A549 (cell line): ENCODE results near the gene SEC16A. TPM values are rescaled to one million over a fixed set of nuclear protein-coding genes. Genes with fewer than 3 reads are reported as not detected.

Source experiments
- ATAC-seq, 2 experiments: fragments of 200-7000 bp in 1 of 2; fragments of >200 bp in 1 of 2; cut with Nextera tagmentation in 1 of 2; cut with Tn5 transposase in 1 of 2; 3 replicates each; pipeline versions ENCODE4 v1.8.0 to v1.9.1; 2018 to 2020; ENCODE audit warnings: mild to moderate bottlenecking in 1 of 2, moderate library complexity in 1 of 2
- CTCF ChIA-PET: fragments of 300-600 bp; sonication (Branson Sonifier 250); formaldehyde crosslinking; extraction: SDS; loops from one replicate; lab custom pipeline; 2021; ENCODE audit warnings: antibody characterized with exemption, inconsistent platforms; lab: Yijun Ruan, JAX
- POLR2A ChIA-PET: fragments of 350-600 bp; formaldehyde crosslinking; extraction: SDS; loops from one replicate; lab custom pipeline; 2021; ENCODE audit warnings: antibody characterized with exemption, inconsistent platforms; lab: Yijun Ruan, JAX
- DNase-seq, 2 experiments: peaks; one replicate each; pipeline versions ENCODE4 v3.0.0 to v3.0.0-alpha.2; 2011 to 2016; ENCODE audit warnings: low read depth in 1 of 2, low spot score in 1 of 2
- FAIRE-seq: peaks from 2 replicates; lab custom pipeline; 2011; peaks lifted over from hg19 to GRCh38; lab: Jason Lieb, UNC
- H3K27ac ChIP-seq, 2 experiments: fragments of >200 bp; sonication (Bioruptor Twin); formaldehyde crosslinking; 3 replicates each; pipeline ENCODE4 v1.5.1; 2016 to 2017
- H3K4me1 ChIP-seq: fragments of >200 bp; sonication (Bioruptor Twin); formaldehyde crosslinking; 3 replicates; pipeline ENCODE4 v1.6.1; 2016
- H3K4me2 ChIP-seq: fragments of >200 bp; sonication (Bioruptor Twin); formaldehyde crosslinking; 3 replicates; pipeline ENCODE4 v1.6.1; 2016
- H3K4me3 ChIP-seq: fragments of >200 bp; sonication (Bioruptor Twin); formaldehyde crosslinking; 3 replicates; pipeline ENCODE4 v1.5.1; 2016
- H3K9me3 ChIP-seq: fragments of >200 bp; sonication (Bioruptor Twin); formaldehyde crosslinking; 3 replicates; pipeline ENCODE4 v1.6.1; 2016
- ATOH8 ChIP-seq: fragments of 250-450 bp; sonication (Bioruptor Pico); IDR thresholded peaks from 2 replicates; pipeline ENCODE4 v1.5.0; 2020; ENCODE audit warnings: low read depth, mild to moderate bottlenecking, moderate library complexity
- CBX2 ChIP-seq: fragments of 200-600 bp; sonication (generic); IDR thresholded peaks from 2 replicates; pipeline ENCODE4 v1.6.1; 2016; ENCODE audit warnings: low read depth, mild to moderate bottlenecking, borderline replicate concordance
- CBX8 ChIP-seq: fragments of 200-600 bp; sonication (generic); IDR thresholded peaks from 2 replicates; pipeline ENCODE4 v1.6.1; 2016
- CEBPB ChIP-seq, 2 experiments: fragments of >200 bp in 1 of 2; sonication (Bioruptor Twin) in 1 of 2; formaldehyde crosslinking in 1 of 2; IDR thresholded peaks; 2 replicates each; pipeline ENCODE4 v1.6.1; 2012 to 2016
- CHD4 ChIP-seq: fragments of 200-600 bp; sonication (generic); IDR thresholded peaks from 2 replicates; pipeline ENCODE4 v1.6.1; 2016; ENCODE audit warnings: antibody characterized with exemption, mild to moderate bottlenecking, borderline replicate concordance
- CTCF ChIP-seq: fragments of >200 bp; sonication (Bioruptor Twin); formaldehyde crosslinking; IDR thresholded peaks from 3 replicates; pipeline ENCODE4 v1.5.1; 2016
- EHF ChIP-seq: fragments of 250-450 bp; sonication (Bioruptor Pico); IDR thresholded peaks from 2 replicates; pipeline ENCODE4 v1.5.0; 2020; ENCODE audit warnings: mild to moderate bottlenecking
- EHMT2 ChIP-seq: fragments of 200-600 bp; sonication (generic); IDR thresholded peaks from 2 replicates; pipeline ENCODE4 v1.6.1; 2016; ENCODE audit warnings: antibody characterized with exemption, low read depth, mild to moderate bottlenecking, moderate library complexity
- FOSL2 ChIP-seq, 2 experiments: fragments of 450-650 bp in 1 of 2; fragments of >200 bp in 1 of 2; sonication (Bioruptor Twin) in 1 of 2; formaldehyde crosslinking; IDR thresholded peaks; 2 replicates each; pipeline versions ENCODE4 v1.5.0 to v1.6.1; 2016 to 2020; ENCODE audit warnings: mild to moderate bottlenecking in 1 of 2, moderate library complexity in 1 of 2
- GATA3 ChIP-seq: IDR thresholded peaks from 2 replicates; pipeline ENCODE4 v1.6.1; 2012; ENCODE audit warnings: borderline replicate concordance
- HDAC2 ChIP-seq: fragments of 200-600 bp; sonication (generic); IDR thresholded peaks from 2 replicates; pipeline ENCODE4 v1.6.1; 2016
- JUN ChIP-seq, 2 experiments: fragments of >200 bp; sonication (Bioruptor Twin); formaldehyde crosslinking; IDR thresholded peaks; 2 replicates in 1 of 2; 3 replicates in 1 of 2; pipeline ENCODE4 v1.6.1; 2016 to 2017
- KDM5A ChIP-seq: fragments of 200-600 bp; sonication (generic); IDR thresholded peaks from 2 replicates; pipeline ENCODE4 v1.6.1; 2016; ENCODE audit warnings: antibody characterized with exemption, mild to moderate bottlenecking
- MAFK ChIP-seq: fragments of 450-650 bp; IDR thresholded peaks from 2 replicates; pipeline ENCODE4 v1.6.1; 2014; ENCODE audit not compliant: partially characterized antibody
- MAZ ChIP-seq: fragments of 150-350 bp; IDR thresholded peaks from 2 replicates; pipeline ENCODE4 v1.6.1; 2014; ENCODE audit warnings: antibody characterized with exemption, low read depth, low read length, borderline replicate concordance
- MYC ChIP-seq: IDR thresholded peaks from 2 replicates; pipeline ENCODE4 v1.6.1; 2012; ENCODE audit warnings: mild to moderate bottlenecking, inconsistent platforms, low read length, improper control_type of control experiment, borderline replicate concordance
- NPAS2 ChIP-seq: fragments of 250-450 bp; sonication (Bioruptor Pico); IDR thresholded peaks from 2 replicates; pipeline ENCODE4 v1.8.0; 2022; ENCODE audit warnings: mild to moderate bottlenecking, moderate library complexity, borderline replicate concordance
- PBX3 ChIP-seq: IDR thresholded peaks from 2 replicates; pipeline ENCODE4 v1.6.1; 2012
- POLR2A ChIP-seq: IDR thresholded peaks from 2 replicates; pipeline ENCODE4 v1.6.1; 2012; ENCODE audit warnings: mild to moderate bottlenecking, low read length
- RAD21 ChIP-seq, 2 experiments: fragments of >200 bp in 1 of 2; sonication (Bioruptor Twin) in 1 of 2; formaldehyde crosslinking in 1 of 2; IDR thresholded peaks in 1 of 2; conservative IDR thresholded peaks in 1 of 2; 2 replicates in 1 of 2; 3 replicates in 1 of 2; pipeline ENCODE4 v1.6.1; 2012 to 2018; ENCODE audit warnings: inconsistent platforms in 1 of 2
- RARB ChIP-seq: fragments of 250-450 bp; sonication (Bioruptor Pico); IDR thresholded peaks from 2 replicates; pipeline ENCODE4 v1.8.0; 2021; ENCODE audit warnings: mild to moderate bottlenecking, moderate library complexity
- RFX5 ChIP-seq: fragments of 450-650 bp; IDR thresholded peaks from 2 replicates; pipeline ENCODE4 v1.7.1; 2014; ENCODE audit warnings: antibody characterized with exemption, mild to moderate bottlenecking, moderate library complexity
- SMC3 ChIP-seq: fragments of >200 bp; sonication (Bioruptor Twin); formaldehyde crosslinking; IDR thresholded peaks from 3 replicates; pipeline ENCODE4 v1.6.1; 2018; ENCODE audit warnings: inconsistent platforms
- USF2 ChIP-seq: fragments of 450-650 bp; IDR thresholded peaks from 2 replicates; pipeline ENCODE4 v1.6.1; 2014; ENCODE audit warnings: antibody characterized with exemption
- ZNF302 ChIP-seq: fragments of 250-450 bp; sonication (Bioruptor Pico); IDR thresholded peaks from 2 replicates; pipeline ENCODE4 v1.9.0; 2021; ENCODE audit warnings: inconsistent platforms, mild to moderate bottlenecking, moderate library complexity
- WGBS: methylation state at CpG from one replicate; pipeline ENCODE4 v1.1.6; 2017; ENCODE audit errors: missing lambda C conversion rate; 5-methylcytosine and 5-hydroxymethylcytosine counted together
- polyA plus RNA-seq, 4 experiments: library from polyadenylated mRNA; depleted of rRNA in 3 of 4; stranded (reverse); fragments of >200 nt; fragmentation: RNase III in 1 of 4; extraction: RNeasy Plus Mini Kit Qiagen cat#74134 plus additional on column Dnase treatment in 1 of 4; gene quantifications; 2 replicates in 3 of 4; 3 replicates in 1 of 4; pipeline ENCODE4 v1.2.3, GENCODE V29; 2011 to 2017

The SEC16A gene
- polyA plus RNA-seq, 2 of the 4 experiments (the other 2 are of a cell fraction) = 24.2 to 38.0 TPM

- POLR2A ChIA-PET = interaction anchor here (0.8 to 1.5 kb wide), 2 partner anchors 8 to 30 kb away, joined by 3 to 5 read pairs; no protein-coding TSS in a partner anchor
Observed at GRCh38 chr9:136392538-136393449, 90.0 kb downstream of the SEC16A start.

GRCh38 chr9:136391737-136392537, 90.9 kb downstream of the SEC16A start:
- WGBS = 94% methylated on average over 27 of the region's 28 CpGs
- no peak overlapping the region for H3K4me3 ChIP-seq
- TF ChIP-seq RARB (CRISPR knock-in tag) (no peak), EHMT2 (no peak), NPAS2 (CRISPR knock-in tag) (no peak), HDAC2 (no peak), CEBPB (IDR thresholded peaks at IDR 0.05) (no peak), EHF (CRISPR knock-in tag) (no peak), PBX3 (no peak), USF2 (no peak), MAZ (no peak), CTCF (no peak), KDM5A (no peak), JUN (IDR thresholded peaks at IDR 0.05) (no peak), MYC (no peak), ZNF302 (CRISPR knock-in tag) (no peak)
- TF ChIP-seq, all 56 proteins: peak for 0
- FAIRE-seq (no peak), DNase-seq (no peak), ATAC-seq (peak in 1 of 2 experiments; percentile 25; a peak in 2 of 6 replicates)
- no peaks in the 10 kb centered on the region for H3K4me1 ChIP-seq
- ChIA-PET POLR2A (interaction anchor here (0.8 to 1.5 kb wide), 2 partner anchors 9 to 29 kb away, joined by 3 to 5 read pairs; no protein-coding TSS in a partner anchor), CTCF (interaction anchor here (0.7 to 4.5 kb wide), 13 partner anchors 9 to 253 kb away, joined by 3 to 29 read pairs (median 4); partner anchors contain the start of genes DNLZ and SNAPC4)
- no peaks in the 10 kb centered on the region for H3K9me3 ChIP-seq
- H3K27ac ChIP-seq = no peak overlapping the region
- no peak overlapping the region for H3K4me2 ChIP-seq

More at GRCh38 chr9:136392538-136393449, 90.0 kb downstream of the SEC16A start:
- Histone ChIP-seq H3K4me2 (no peak overlapping the region), H3K9me3 (no peaks in the 10 kb centered on the region), H3K4me3 (no peak overlapping the region), H3K27ac (no peak overlapping the region), H3K4me1 (no peaks in the 10 kb centered on the region)
- CTCF ChIA-PET = interaction anchor here (0.9 to 4.5 kb wide), 15 partner anchors 8 to 426 kb away, joined by 3 to 29 read pairs (median 3); partner anchors contain the start of genes DNLZ, ENTR1, PMPCA and SNAPC4
- 90% methylated on average over 20 of the region's 21 CpGs for WGBS
- FAIRE-seq (no peak), ATAC-seq (peak in 1 of 2 experiments; percentile 28; a peak in 3 of 6 replicates), DNase-seq (no peak)
- TF ChIP-seq HDAC2 (no peak), CBX2 (no peak), SMC3 (no peak), CBX8 (no peak), RAD21 (conservative IDR thresholded peaks at IDR 0.05 in 1 of 2, IDR thresholded peaks at IDR 0.05 in 1 of 2) (no peak), ATOH8 (CRISPR knock-in tag) (no peak), MYC (no peak), GATA3 (no peak), MAFK (no peak), MAZ (no peak), FOSL2 (IDR thresholded peaks at IDR 0.05) (no peak), FOSL2 (CRISPR knock-in tag; IDR thresholded peaks at IDR 0.05) (no peak), CHD4 (no peak), RFX5 (no peak), NPAS2 (CRISPR knock-in tag) (no peak), CEBPB (IDR thresholded peaks at IDR 0.05) (no peak), EHMT2 (no peak), POLR2A (no peak)
